ENCODE results near the gene ALDOA.

Gene ALDOA

GRCh38 chr16:30069611-30070462 is 4.3 kb downstream of the ALDOA start:
- peaks cover 29% of the 10 kb centered on the region for H3K4me1 ChIP-seq (ENCODE audit: control insufficient read depth, insufficient read depth, low read length, unreplicated experiment)
- peak overlapping the region; percentile 2 for H3K27ac ChIP-seq (ENCODE audit: low read depth, low read length)
- H3K27me3 ChIP-seq (ENCODE audit: insufficient read depth, low read length) = no peaks in the 10 kb centered on the region
- H3K4me3 ChIP-seq (ENCODE audit: low read depth, low read length) = peak overlapping the region; percentile 97
- H2AFZ ChIP-seq (ENCODE audit: low read length, unreplicated experiment) = no peak overlapping the region
- peaks cover 58% of the 10 kb centered on the region for H3K36me3 ChIP-seq (ENCODE audit: insufficient read depth, low read length)
- peaks cover 51% of the 10 kb centered on the region for H3K79me2 ChIP-seq (ENCODE audit: control insufficient read depth, insufficient read depth, low read length, unreplicated experiment)

DNA sequence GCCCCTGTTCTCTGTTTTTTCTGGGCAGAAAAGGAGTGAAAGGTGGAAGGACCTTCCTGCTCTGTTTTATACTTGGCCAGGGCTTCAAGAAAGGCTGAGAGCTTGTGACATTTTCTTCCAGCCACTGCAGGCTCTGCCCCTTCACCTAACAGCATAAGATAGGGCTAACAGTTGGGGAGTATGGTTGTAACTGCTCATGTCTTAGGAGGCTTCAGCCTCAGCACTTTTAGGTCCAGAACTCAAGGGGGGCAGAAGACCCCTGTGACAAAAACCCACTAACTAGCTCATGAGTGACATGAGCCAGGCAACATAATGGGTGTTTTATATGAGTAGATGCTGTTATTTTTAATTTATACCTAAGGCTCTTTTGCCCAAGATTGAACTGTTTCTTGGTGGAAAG is 4.9 kb downstream of the ALDOA start:
- H2AFZ ChIP-seq (ENCODE audit: low read length, unreplicated experiment) = no peak overlapping the region
- H3K27me3 ChIP-seq (ENCODE audit: insufficient read depth, low read length) = no peaks in the 10 kb centered on the region
- H3K36me3 ChIP-seq (ENCODE audit: insufficient read depth, low read length) = peaks cover 58% of the 10 kb centered on the region
- peaks cover 29% of the 10 kb centered on the region for H3K4me1 ChIP-seq (ENCODE audit: control insufficient read depth, insufficient read depth, low read length, unreplicated experiment)
- H3K79me2 ChIP-seq (ENCODE audit: control insufficient read depth, insufficient read depth, low read length, unreplicated experiment) = peaks cover 51% of the 10 kb centered on the region
- peak overlapping the region; percentile 2 for H3K27ac ChIP-seq (ENCODE audit: low read depth, low read length)
- H3K4me3 ChIP-seq (ENCODE audit: low read depth, low read length) = peak overlapping the region; percentile 97; the same call in 1 of the 2 replicates

DNA sequence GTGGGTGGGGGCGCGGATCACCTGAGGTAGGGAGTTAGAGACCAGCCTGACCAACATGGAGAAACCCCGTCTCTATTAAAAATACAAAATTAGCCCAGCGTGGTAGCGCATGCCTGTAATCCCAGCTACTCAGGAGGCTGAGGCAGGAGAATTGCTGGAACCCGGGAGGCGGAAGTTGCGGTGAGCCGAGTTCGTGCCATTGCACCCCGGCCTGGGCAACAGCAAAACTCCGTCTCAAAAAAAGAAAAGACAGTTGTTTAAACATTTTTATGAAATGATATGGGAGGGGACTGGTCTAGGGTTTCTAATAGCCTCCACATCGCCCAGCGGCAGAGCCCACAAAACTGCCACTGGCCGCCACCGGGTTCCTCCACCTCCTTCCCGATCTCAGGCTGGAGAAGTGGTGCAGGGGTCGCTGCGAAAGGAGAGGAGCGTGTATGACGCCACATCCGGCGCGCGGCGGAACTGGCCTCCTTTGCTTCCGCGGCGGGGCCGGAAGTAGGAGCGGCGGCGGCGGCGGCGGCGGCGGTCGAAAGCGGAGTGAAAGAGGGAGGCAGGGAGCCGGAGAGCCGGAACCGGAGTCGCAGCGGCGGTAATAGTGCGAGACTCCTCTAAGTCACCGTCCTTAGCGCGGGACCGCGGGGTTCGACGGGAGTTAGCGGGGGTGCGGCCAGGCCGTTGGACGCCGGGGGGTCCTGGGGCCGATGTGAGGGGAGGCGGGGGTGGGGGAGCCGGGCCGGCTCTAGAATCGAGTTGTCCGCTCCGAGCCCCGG is 10.1 kb downstream of the ALDOA start, which contains the start of gene PPP4C:
TSS of gene PPP4C (plus strand) at position 492 of the 773 bp plus-strand sequence. CDS start 384 bp downstream, outside the sequence.
- peaks cover 49% of the 10 kb centered on the region for H3K79me2 ChIP-seq (ENCODE audit: control insufficient read depth, insufficient read depth, low read length, unreplicated experiment)

DNA sequence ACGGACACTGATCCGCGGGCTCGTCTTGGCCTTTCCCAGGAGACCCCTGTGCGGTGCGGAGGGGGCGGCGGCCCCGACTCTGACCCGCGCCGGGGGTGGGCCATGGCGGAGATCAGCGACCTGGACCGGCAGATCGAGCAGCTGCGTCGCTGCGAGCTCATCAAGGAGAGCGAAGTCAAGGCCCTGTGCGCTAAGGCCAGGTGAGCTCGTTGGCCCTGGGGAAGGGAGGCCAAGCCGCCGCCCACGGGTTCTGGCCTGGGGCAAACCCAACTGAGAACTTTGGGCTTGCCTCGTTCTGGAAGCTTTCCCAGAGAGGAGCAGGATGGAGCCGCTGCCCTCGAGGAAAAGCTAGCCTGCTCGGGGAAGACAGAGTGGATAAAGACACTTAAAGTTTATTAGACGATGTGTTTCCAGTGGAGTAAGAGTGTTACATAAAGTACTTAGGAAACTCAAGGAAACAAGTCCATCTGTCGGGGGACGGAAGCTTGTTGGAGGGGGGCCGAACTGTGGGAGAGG is 10.8 kb downstream of the ALDOA start:
- H3K27ac ChIP-seq (ENCODE audit: low read depth, low read length) = peak overlapping the region; percentile 74
- H3K4me1 ChIP-seq (ENCODE audit: control insufficient read depth, insufficient read depth, low read length, unreplicated experiment) = peaks cover 16% of the 10 kb centered on the region
- H3K79me2 ChIP-seq (ENCODE audit: control insufficient read depth, insufficient read depth, low read length, unreplicated experiment) = peaks cover 55% of the 10 kb centered on the region
- H3K4me3 ChIP-seq (ENCODE audit: low read depth, low read length) = peak overlapping the region; percentile 92
- no peaks in the 10 kb centered on the region for H3K27me3 ChIP-seq (ENCODE audit: insufficient read depth, low read length)
- no peak overlapping the region for H2AFZ ChIP-seq (ENCODE audit: low read length, unreplicated experiment)
- H3K36me3 ChIP-seq (ENCODE audit: insufficient read depth, low read length) = peaks cover 28% of the 10 kb centered on the region

More for the DNA sequence above, 10.1 kb downstream of the ALDOA start, which contains the start of gene PPP4C:
- Histone ChIP-seq H3K4me3 (ENCODE audit: low read depth, low read length) (peak within 1 kb of the TSS; percentile 92), H2AFZ (ENCODE audit: low read length, unreplicated experiment) (no peak within 1 kb of the TSS), H3K36me3 (ENCODE audit: insufficient read depth, low read length) (peaks cover 27% of the 10 kb centered on the region), H3K4me1 (ENCODE audit: control insufficient read depth, insufficient read depth, low read length, unreplicated experiment) (peaks cover 17% of the 10 kb centered on the region), H3K27me3 (ENCODE audit: insufficient read depth, low read length) (no peaks in the 10 kb centered on the region), H3K27ac (ENCODE audit: low read depth, low read length) (peak within 1 kb of the TSS; percentile 74)

- Histone ChIP-seq H3K27ac (ENCODE audit: low read depth, low read length) (peak overlapping the region; percentile 74), H3K27me3 (ENCODE audit: insufficient read depth, low read length) (no peaks in the 10 kb centered on the region), H3K4me3 (ENCODE audit: low read depth, low read length) (peak overlapping the region; percentile 92), H2AFZ (ENCODE audit: low read length, unreplicated experiment) (no peak overlapping the region), H3K4me1 (ENCODE audit: control insufficient read depth, insufficient read depth, low read length, unreplicated experiment) (peaks cover 16% of the 10 kb centered on the region), H3K79me2 (ENCODE audit: control insufficient read depth, insufficient read depth, low read length, unreplicated experiment) (peaks cover 51% of the 10 kb centered on the region), H3K36me3 (ENCODE audit: insufficient read depth, low read length) (peaks cover 16% of the 10 kb centered on the region; the same call in 1 of the 2 replicates)
Measured at GRCh38 chr16:30077656-30078055, 12.1 kb downstream of the ALDOA start.

DNA sequence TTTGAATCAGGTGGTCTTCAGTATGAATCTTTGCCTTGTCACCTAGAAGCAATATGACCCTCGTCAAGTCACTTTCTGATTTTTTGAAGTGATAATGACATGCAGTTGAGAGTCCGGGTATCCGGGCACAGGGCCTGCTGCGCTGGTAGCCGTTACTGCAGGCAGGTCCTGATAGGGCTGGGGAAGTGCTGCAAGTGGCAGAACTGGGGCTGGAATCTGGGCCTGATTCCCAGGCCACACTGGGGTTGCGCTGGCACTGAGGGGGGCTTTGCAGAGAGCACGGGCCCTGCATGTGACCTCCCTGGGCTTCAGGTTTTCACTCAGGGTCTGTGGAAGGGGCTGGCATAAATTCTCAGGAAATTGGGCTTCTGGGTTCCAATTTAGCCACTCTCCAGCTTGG is 13.2 kb downstream of the ALDOA start:
- Histone ChIP-seq H2AFZ (ENCODE audit: low read length, unreplicated experiment) (no peak overlapping the region), H3K36me3 (ENCODE audit: insufficient read depth, low read length) (peaks cover 16% of the 10 kb centered on the region; the same call in 1 of the 2 replicates)

DNA sequence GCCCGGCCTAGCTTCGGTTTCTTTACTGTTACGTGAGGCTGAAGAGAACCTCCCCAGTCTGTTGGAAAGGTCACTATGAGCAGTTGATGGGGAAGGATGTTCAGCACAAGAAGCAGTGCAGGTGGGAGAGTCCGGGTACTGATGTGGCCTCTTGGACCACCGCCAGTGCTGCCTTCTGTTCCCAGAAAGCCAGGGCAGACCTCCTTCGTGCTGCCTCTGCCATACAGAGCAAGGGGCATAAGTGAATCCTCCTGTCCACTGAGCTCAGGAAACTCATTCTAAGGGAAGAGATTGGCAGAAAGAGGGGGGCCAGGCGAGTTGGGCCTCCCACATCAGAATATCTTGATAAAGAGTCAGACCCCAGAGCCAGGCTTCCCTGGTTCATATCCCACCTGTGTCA is 13.9 kb downstream of the ALDOA start:
- Histone ChIP-seq H2AFZ (ENCODE audit: low read length, unreplicated experiment) (no peak overlapping the region), H3K79me2 (ENCODE audit: control insufficient read depth, insufficient read depth, low read length, unreplicated experiment) (peaks cover 51% of the 10 kb centered on the region), H3K27me3 (ENCODE audit: insufficient read depth, low read length) (no peaks in the 10 kb centered on the region), H3K36me3 (ENCODE audit: insufficient read depth, low read length) (peaks cover 16% of the 10 kb centered on the region; the same call in 1 of the 2 replicates), H3K4me3 (ENCODE audit: low read depth, low read length) (no peak overlapping the region), H3K4me1 (ENCODE audit: control insufficient read depth, insufficient read depth, low read length, unreplicated experiment) (peaks cover 16% of the 10 kb centered on the region), H3K27ac (ENCODE audit: low read depth, low read length) (no peak overlapping the region)

More for the DNA sequence above, 13.2 kb downstream of the ALDOA start:
- no peak overlapping the region; the same call in 1 of the 2 replicates for H3K4me3 ChIP-seq (ENCODE audit: low read depth, low read length)
- H3K27me3 ChIP-seq (ENCODE audit: insufficient read depth, low read length) = no peaks in the 10 kb centered on the region
- H3K27ac ChIP-seq (ENCODE audit: low read depth, low read length) = no peak overlapping the region
- peaks cover 16% of the 10 kb centered on the region for H3K4me1 ChIP-seq (ENCODE audit: control insufficient read depth, insufficient read depth, low read length, unreplicated experiment)
- H3K79me2 ChIP-seq (ENCODE audit: control insufficient read depth, insufficient read depth, low read length, unreplicated experiment) = peaks cover 51% of the 10 kb centered on the region

- H3K27ac ChIP-seq (ENCODE audit: low read depth, low read length) = no peak overlapping the region
- H3K27me3 ChIP-seq (ENCODE audit: insufficient read depth, low read length) = no peaks in the 10 kb centered on the region
- H3K4me3 ChIP-seq (ENCODE audit: low read depth, low read length) = no peak overlapping the region
- peaks cover 23% of the 10 kb centered on the region; the same call in 1 of the 2 replicates for H3K36me3 ChIP-seq (ENCODE audit: insufficient read depth, low read length)
- H2AFZ ChIP-seq (ENCODE audit: low read length, unreplicated experiment) = no peak overlapping the region
- peaks cover 33% of the 10 kb centered on the region for H3K79me2 ChIP-seq (ENCODE audit: control insufficient read depth, insufficient read depth, low read length, unreplicated experiment)
- H3K4me1 ChIP-seq (ENCODE audit: control insufficient read depth, insufficient read depth, low read length, unreplicated experiment) = peaks cover 7% of the 10 kb centered on the region
Measured at GRCh38 chr16:30082545-30083090, 17.1 kb downstream of the ALDOA start.

DNA sequence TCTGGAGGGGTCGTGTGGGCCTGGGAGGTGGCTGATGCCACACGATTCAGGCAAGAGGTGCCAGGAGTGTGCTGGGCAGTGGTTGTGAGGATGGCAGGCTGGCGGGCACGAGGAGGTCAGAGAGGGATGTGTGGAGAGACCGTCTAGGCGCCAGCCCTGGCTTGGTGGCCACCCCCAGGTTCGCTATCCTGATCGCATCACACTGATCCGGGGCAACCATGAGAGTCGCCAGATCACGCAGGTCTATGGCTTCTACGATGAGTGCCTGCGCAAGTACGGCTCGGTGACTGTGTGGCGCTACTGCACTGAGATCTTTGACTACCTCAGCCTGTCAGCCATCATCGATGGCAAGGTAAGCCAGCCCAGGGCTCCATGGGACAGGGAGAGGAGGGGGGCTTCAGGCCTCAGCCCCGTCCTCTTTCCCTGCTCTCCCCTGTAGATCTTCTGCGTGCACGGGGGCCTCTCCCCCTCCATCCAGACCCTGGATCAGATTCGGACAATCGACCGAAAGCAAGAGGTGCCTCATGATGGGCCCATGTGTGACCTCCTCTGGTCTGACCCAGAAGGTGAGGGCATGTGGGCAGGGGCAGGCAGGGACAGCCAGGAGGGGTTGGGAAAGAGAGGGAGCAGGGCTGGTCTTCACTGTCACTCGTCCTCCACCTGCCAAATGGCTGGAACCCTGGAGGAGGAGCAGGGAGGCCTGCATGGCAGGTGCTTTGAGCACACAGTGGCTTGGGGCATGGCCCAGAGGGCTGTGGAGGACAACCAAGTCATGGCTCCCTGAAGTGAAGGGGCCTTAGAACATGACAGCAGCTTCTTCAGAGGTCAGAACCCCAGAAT is 17.9 kb downstream of the ALDOA start:
- peaks cover 21% of the 10 kb centered on the region; the same call in 1 of the 2 replicates for H3K36me3 ChIP-seq (ENCODE audit: insufficient read depth, low read length)
- no peaks in the 10 kb centered on the region for H3K4me1 ChIP-seq (ENCODE audit: control insufficient read depth, insufficient read depth, low read length, unreplicated experiment)
- H3K27ac ChIP-seq (ENCODE audit: low read depth, low read length) = no peak overlapping the region
- H2AFZ ChIP-seq (ENCODE audit: low read length, unreplicated experiment) = no peak overlapping the region
- H3K27me3 ChIP-seq (ENCODE audit: insufficient read depth, low read length) = no peaks in the 10 kb centered on the region
- no peak overlapping the region for H3K4me3 ChIP-seq (ENCODE audit: low read depth, low read length)
- peaks cover 25% of the 10 kb centered on the region for H3K79me2 ChIP-seq (ENCODE audit: control insufficient read depth, insufficient read depth, low read length, unreplicated experiment)

Data from ACC112 (cell line).